ENCODE measurements around the gene CDCA3. TPM values are rescaled to one million over a fixed set of nuclear protein-coding genes. Genes with fewer than 3 reads are reported as not detected.
A peak's percentile ranks its signal among the peaks of the same experiment; 100 is the strongest.

Gene CDCA3
- total and polyA plus RNA-seq, 2 of the 4 experiments (the other 2 are of a cell fraction) = 23.5 to 61.0 TPM

GRCh38 chr12:6883683-6884082 lies 32.6 kb upstream of the CDCA3 start:
- Histone ChIP-seq H3K4me2 (ENCODE audit: low read depth, low read length) (no peak overlapping the region), H3K27me3 (ENCODE audit: control insufficient read depth, insufficient read depth, low read length) (no peaks in the 10 kb centered on the region), H3K56ac (ENCODE audit: extremely low read depth, insufficient read depth, low read length) (no peak overlapping the region), H3K4me3 (ENCODE audit: insufficient read depth, low read depth, low read length) (no peak overlapping the region), H2BK15ac (ENCODE audit: low read depth, low read length) (no peak overlapping the region), H2BK5ac (ENCODE audit: low read depth, low read length, poor library complexity, severe bottlenecking) (no peak overlapping the region), H4K5ac (ENCODE audit: low read depth, low read length) (no peak overlapping the region), H2AK5ac (ENCODE audit: low read depth, low read length) (no peak overlapping the region), H3K23ac (ENCODE audit: low read depth, low read length) (no peak overlapping the region), H3K27ac (ENCODE audit: insufficient read depth, low read length) (no peak overlapping the region), H4K91ac (ENCODE audit: insufficient read depth, low read depth, low read length) (no peak overlapping the region), H3K18ac (ENCODE audit: low read depth, low read length) (no peak overlapping the region), H3K14ac (replicated peaks; ENCODE audit: low read depth, low read length) (no peak overlapping the region), H3K79me1 (ENCODE audit: low read depth in 1 of 2, low read length in 2 of 2) (peaks cover 4 to 5% of the 10 kb centered on the region in 2 experiments; a peak in 2 of 4 replicates), H2BK120ac (ENCODE audit: low read depth, low read length) (no peak overlapping the region), H4K8ac (ENCODE audit: low read depth in 2 of 2, low read length in 2 of 2) (no peak overlapping the region), H3K4ac (ENCODE audit: low read depth, low read length) (no peak overlapping the region), H4K20me1 (ENCODE audit: insufficient read depth, low read length) (no peaks in the 10 kb centered on the region), H3K9me1 (ENCODE audit: insufficient read depth, low read length) (0 out of 2 replicates have a peak, but pooled peaks cover 8% of the 10 kb centered on the region), H3K4me1 (ENCODE audit: control insufficient read depth, insufficient read depth, low read length) (no peaks in the 10 kb centered on the region), H3K9ac (ENCODE audit: low read depth, low read length) (no peak overlapping the region), H2AFZ (replicated peaks; ENCODE audit: low read length, poor library complexity) (no peak overlapping the region), H2BK20ac (ENCODE audit: low read depth, low read length) (no peak overlapping the region), H2AK9ac (replicated peaks; ENCODE audit: low read depth, low read length, poor library complexity) (peak overlapping the region; percentile 31), H3K9me3 (ENCODE audit: control insufficient read depth, insufficient read depth, low read length) (no peaks in the 10 kb centered on the region), H3K36me3 (ENCODE audit: control insufficient read depth, insufficient read depth, low read length) (peaks cover 17% of the 10 kb centered on the region)
- 91% methylated on average over 7 of the region's 11 CpGs; no CpG with 5 or more reads in 1 of the 2 experiments for WGBS, 2 experiments (ENCODE audit: extremely low coverage in 2 of 2, insufficient read length in 1 of 2)
- in situ Hi-C loops (cut with MboI; ENCODE audit: low sequenced_read_pairs) = no loop called here
- BruUV-seq (replicated peaks) = no TSS peak
- intact Hi-C loops (cut with micrococcal nuclease) = no loop called here
- DNase-seq (no peak), ATAC-seq (ENCODE audit: low read depth) (no peak)
- dilution Hi-C loops (cut with HindIII; ENCODE audit: low sequenced_read_pairs, unreplicated experiment) = no loop called here
- CTCF ChIA-PET = no interaction called here
- POLR2A ChIA-PET (ENCODE audit: unreplicated experiment) = no interaction called here
- TF ChIP-seq RCOR1 (IDR thresholded peaks at IDR 0.05; ENCODE audit: insufficient replicate concordance, low read length) (no peak), MXI1 (IDR thresholded peaks at IDR 0.05; ENCODE audit: borderline replicate concordance, low read depth, low read length) (no peak), CTCF (conservative IDR thresholded peaks at IDR 0.05; ENCODE audit: low read depth, low read length) (no peak), RAD21 (IDR thresholded peaks at IDR 0.05; ENCODE audit: low read length) (no peak), BHLHE40 (IDR thresholded peaks at IDR 0.05; ENCODE audit: low read depth, low read length) (no peak), NFE2L2 (IDR thresholded peaks at IDR 0.05; ENCODE audit: low read depth, low read length) (no peak), SMC3 (IDR thresholded peaks at IDR 0.05; ENCODE audit: low read depth, low read length) (no peak), CEBPB (IDR thresholded peaks at IDR 0.05; ENCODE audit: low read depth, low read length) (no peak), USF2 (IDR thresholded peaks at IDR 0.05; ENCODE audit: low read depth, low read length) (no peak), ELK1 (IDR thresholded peaks at IDR 0.05; ENCODE audit: borderline replicate concordance, low read depth, low read length) (no peak), CHD1 (IDR thresholded peaks at IDR 0.05; ENCODE audit: low read depth, low read length) (no peak), RFX5 (IDR thresholded peaks at IDR 0.05; ENCODE audit: low read depth, low read length) (no peak)
